CD14-positive monocyte (primary cell): ENCODE measurements around the gene SATL1. TPM values are rescaled to one million over a fixed set of nuclear protein-coding genes. Genes with fewer than 3 reads are reported as not detected.

Experiments used
- DNase-seq, 3 donors: peaks; one replicate each; pipeline ENCODE4 v3.0.0-alpha.2; 2011 to 2022
- H2AFZ ChIP-seq: 2 replicates; pipeline ENCODE4 v1.6.0; 2012; ENCODE audit warnings: mild to moderate bottlenecking, low read depth, low read length, inconsistent platforms; ENCODE audit not compliant: insufficient read depth, poor library complexity, severe bottlenecking
- H3K27ac ChIP-seq, 2 donors: 1 replicate in 1 of 2; 2 replicates in 1 of 2; pipeline ENCODE4 v1.5.1; 2012 to 2013; ENCODE audit warnings: low read length in 2 of 2, control low read depth in 1 of 2, inconsistent platforms in 1 of 2, low read depth in 1 of 2, mild to moderate bottlenecking in 1 of 2
- H3K27me3 ChIP-seq, 2 donors: one replicate each; pipeline versions ENCODE4 v1.6.0 to v1.6.1; 2011 to 2013; ENCODE audit warnings: low read length in 2 of 2; ENCODE audit not compliant: control insufficient read depth in 2 of 2, insufficient read depth in 2 of 2
- H3K36me3 ChIP-seq, 2 donors: replicated peaks in 1 of 2; 1 replicate in 1 of 2; 2 replicates in 1 of 2; pipeline versions ENCODE4 v1.5.1 to v1.6.1; 2012 to 2013; ENCODE audit warnings: low read length in 2 of 2, control low read depth in 1 of 2, inconsistent platforms in 1 of 2, mild to moderate bottlenecking in 1 of 2; ENCODE audit not compliant: insufficient read depth in 2 of 2, control insufficient read depth in 1 of 2
- H3K4me1 ChIP-seq, 2 donors: 1 replicate in 1 of 2; 2 replicates in 1 of 2; pipeline versions ENCODE4 v1.5.1 to v1.6.1; 2012 to 2013; ENCODE audit warnings: low read length in 2 of 2, control low read depth in 1 of 2, inconsistent platforms in 1 of 2, mild to moderate bottlenecking in 1 of 2, moderate library complexity in 1 of 2; ENCODE audit not compliant: insufficient read depth in 2 of 2, control insufficient read depth in 1 of 2
- H3K4me2 ChIP-seq: replicated peaks from 2 replicates; pipeline ENCODE3; 2012; ENCODE audit warnings: low read length, moderate library complexity, mild to moderate bottlenecking; ENCODE audit not compliant: poor library complexity, severe bottlenecking; ENCODE audit errors: extremely low read depth
- H3K4me3 ChIP-seq, 3 experiments: fragments of 200-600 bp in 1 of 3; sonication (generic) in 1 of 3; replicated peaks in 1 of 3; 1 replicate in 2 of 3; 2 replicates in 1 of 3; pipeline ENCODE4 v1.5.1; 2011 to 2013; ENCODE audit warnings: low read length in 3 of 3, mild to moderate bottlenecking in 3 of 3, control low read depth in 2 of 3, low read depth in 2 of 3, inconsistent platforms in 1 of 3, moderate library complexity in 1 of 3
- H3K79me2 ChIP-seq: 2 replicates; pipeline ENCODE4 v1.6.0; 2012; ENCODE audit warnings: mild to moderate bottlenecking, control low read depth, inconsistent platforms, low read length, moderate library complexity; ENCODE audit not compliant: insufficient read depth
- H3K9ac ChIP-seq: 2 replicates; pipeline ENCODE4 v1.6.0; 2017; ENCODE audit warnings: low read length, mild to moderate bottlenecking; ENCODE audit not compliant: insufficient read depth, poor library complexity, severe bottlenecking
- H3K9me3 ChIP-seq, 2 donors: replicated peaks in 1 of 2; 1 replicate in 1 of 2; 2 replicates in 1 of 2; pipeline versions ENCODE4 v1.5.1 to v1.6.1; 2012 to 2013; ENCODE audit warnings: low read length in 2 of 2, control low read depth in 1 of 2; ENCODE audit not compliant: control insufficient read depth in 1 of 2, insufficient read depth in 1 of 2
- H4K20me1 ChIP-seq: 2 replicates; pipeline ENCODE4 v1.6.0; 2012; ENCODE audit warnings: mild to moderate bottlenecking, low read length, control low read depth, moderate library complexity; ENCODE audit not compliant: insufficient read depth
- H3K27ac Mint-ChIP-seq, 7 donors: one replicate each; pipeline ENCODE4 v1.8.0; 2020; ENCODE audit warnings: mild to moderate bottlenecking in 7 of 7, mixed read lengths in 7 of 7, moderate library complexity in 6 of 7, inconsistent platforms in 2 of 7
- H3K27me3 Mint-ChIP-seq, 3 donors: one replicate each; pipeline ENCODE4 v1.8.0; 2021 to 2022; ENCODE audit warnings: low read depth in 3 of 3, mild to moderate bottlenecking in 3 of 3, mixed read lengths in 3 of 3, moderate library complexity in 3 of 3, inconsistent platforms in 1 of 3
- H3K36me3 Mint-ChIP-seq, 2 donors: one replicate each; pipeline ENCODE4 v1.8.0; 2020; ENCODE audit warnings: mixed read lengths in 2 of 2, inconsistent platforms in 1 of 2, mild to moderate bottlenecking in 1 of 2
- H3K4me1 Mint-ChIP-seq: one replicate; pipeline ENCODE4 v1.8.0; 2020; ENCODE audit warnings: mild to moderate bottlenecking, mixed read lengths
- H3K4me3 Mint-ChIP-seq, 2 donors: one replicate each; pipeline ENCODE4 v1.8.0; 2020; ENCODE audit warnings: mild to moderate bottlenecking in 2 of 2, mixed read lengths in 2 of 2, moderate library complexity in 1 of 2
- H3K9me3 Mint-ChIP-seq, 7 donors: one replicate each; pipeline ENCODE4 v1.8.0; 2020 to 2022; ENCODE audit warnings: mixed read lengths in 7 of 7, mild to moderate bottlenecking in 6 of 7, moderate library complexity in 6 of 7, inconsistent platforms in 2 of 7
- CTCF ChIP-seq: fragments of 200-600 bp; IDR thresholded peaks from one replicate; pipeline ENCODE4 v1.8.0; 2022; ENCODE audit warnings: antibody characterized with exemption, mild to moderate bottlenecking
- WGBS: methylation state at CpG from one replicate; pipeline ENCODE4 v1.1.5; 2013; ENCODE audit warnings: missing lambda C conversion rate; ENCODE audit not compliant: insufficient coverage; 5-methylcytosine and 5-hydroxymethylcytosine counted together
- intact Hi-C, 2 donors: fragments of 100-400 bp; cut with micrococcal nuclease; formaldehyde crosslinking; loops; one replicate each; pipeline versions ENCODE4 v1.15.0 to v1.15.1; 2023
- polyA plus RNA-seq, 3 donors: library from polyadenylated mRNA; depleted of rRNA in 1 of 3; unstranded in 2 of 3; stranded (reverse) in 1 of 3; fragments of 300-500 nt in 2 of 3; fragments of >200 nt in 1 of 3; fragmentation: Illumina TruSeq in 2 of 3; gene quantifications; 1 replicate in 2 of 3; 2 replicates in 1 of 3; pipeline ENCODE4 v1.2.3, GENCODE V29; 2012 to 2021

The SATL1 gene
- polyA plus RNA-seq, 3 donors, result not detected

- no peak for DNase-seq
- Histone ChIP-seq H3K9me3 (no peaks in the 10 kb centered on the region), H3K27me3 (no peaks in the 10 kb centered on the region), H3K4me1 (no peaks in the 10 kb centered on the region), H3K79me2 (no peaks in the 10 kb centered on the region), H4K20me1 (no peaks in the 10 kb centered on the region), H3K36me3 (no peaks in the 10 kb centered on the region), H2AFZ (no peak overlapping the region), H3K4me3 (no peak overlapping the region), H3K27ac (no peak overlapping the region), H3K9ac (no peak overlapping the region), H3K4me2 (no peak overlapping the region)
- no peak for TF ChIP-seq CTCF
- no peak overlapping the region for H3K27ac Mint-ChIP-seq
- intact Hi-C loops, result no loop called here
- no peak overlapping the region for H3K4me3 Mint-ChIP-seq
- no peaks in the 10 kb centered on the region for H3K36me3 Mint-ChIP-seq
- H3K9me3 Mint-ChIP-seq, result peaks cover 0 to 2% (median 0%) of the 10 kb centered on the region in 7 donors
- WGBS, result 60% methylated on average over 1 of the region's 2 CpGs
- no peaks in the 10 kb centered on the region for H3K4me1 Mint-ChIP-seq
- peaks cover 0 to 2% (median 0%) of the 10 kb centered on the region in 3 donors for H3K27me3 Mint-ChIP-seq
Measured at GRCh38 chrX:85223359-85223758, 20.2 kb downstream of the SATL1 start.

- no peaks in the 10 kb centered on the region for H3K79me2 ChIP-seq
- Mint-ChIP-seq H3K4me1 (no peaks in the 10 kb centered on the region), H3K9me3 (peaks cover 0 to 2% (median 0%) of the 10 kb centered on the region in 7 donors), H3K27me3 (peaks cover 0 to 2% (median 2%) of the 10 kb centered on the region in 3 donors), H3K27ac (no peak overlapping the region), H3K4me3 (no peak overlapping the region), H3K36me3 (no peaks in the 10 kb centered on the region)
- intact Hi-C loops, result no loop called here
- H4K20me1 ChIP-seq, result no peaks in the 10 kb centered on the region
- no peak overlapping the region for H2AFZ ChIP-seq
- DNase-seq, result no peak
- no peak overlapping the region for H3K27ac ChIP-seq
- no peak for TF ChIP-seq CTCF
- H3K36me3 ChIP-seq, result no peaks in the 10 kb centered on the region
- no CpG with 5 or more reads among the region's 1 CpG for WGBS
- H3K4me1 ChIP-seq, result no peaks in the 10 kb centered on the region
- H3K27me3 ChIP-seq, result no peaks in the 10 kb centered on the region
- no peak overlapping the region for H3K4me2 ChIP-seq
- no peak overlapping the region for H3K4me3 ChIP-seq
- no peak overlapping the region for H3K9ac ChIP-seq
- H3K9me3 ChIP-seq, result no peaks in the 10 kb centered on the region
Measured at GRCh38 chrX:85221361-85221760, 22.2 kb downstream of the SATL1 start.
